K562 (cell line): ENCODE data around the gene SRCAP. TPM values are rescaled to one million over a fixed set of nuclear protein-coding genes. Genes with fewer than 3 reads are reported as not detected.

Experiments
- ATAC-seq: fragments of 200-7000 bp; cut with Tn5 transposase; 3 replicates; pipeline ENCODE4 v1.9.1; 2020; ENCODE audit warnings: moderate library complexity
- BruUV-seq: library from RNA; stranded (reverse); fragments of 400-500 nt; replicated peaks from 2 replicates; lab custom pipeline; 2021; lab: Mats Ljungman, UMichigan
- CTCF ChIA-PET: fragments of 300-600 bp; formaldehyde crosslinking; extraction: SDS; loops from one replicate; lab custom pipeline; 2021; ENCODE audit warnings: low intra/inter-chr PET ratio; lab: Yijun Ruan, JAX
- POLR2A ChIA-PET: fragments of 300-600, 350-650 bp; sonication (Branson Sonifier 250); formaldehyde crosslinking; extraction: SDS; loops from one replicate; lab custom pipeline; 2021; ENCODE audit warnings: antibody characterized with exemption, inconsistent platforms; lab: Yijun Ruan, JAX
- DNase-seq, 4 experiments: peaks; one replicate each; pipeline versions ENCODE4 v3.0.0 to v3.0.0-alpha.2; 2011 to 2018; ENCODE audit warnings: low spot score in 3 of 4, mixed read lengths in 3 of 4; ENCODE audit errors: extremely low read depth in 1 of 4
- FAIRE-seq: peaks from 2 replicates; lab custom pipeline; 2011; peaks lifted over from hg19 to GRCh38; lab: Jason Lieb, UNC
- H2AFZ ChIP-seq: 2 replicates; pipeline ENCODE4 v1.6.0; 2011; ENCODE audit warnings: low read depth, low read length, control low read depth, inconsistent platforms
- H3K27ac ChIP-seq: fragments of 200-600 bp; 3 replicates; pipeline ENCODE4 v1.8.0; 2011; ENCODE audit warnings: low read depth, mild to moderate bottlenecking, control low read depth, inconsistent platforms, low read length, moderate library complexity, mixed read lengths; ENCODE audit errors: extremely low read depth
- H3K27me3 ChIP-seq, 2 experiments: fragments of 300-600 bp in 1 of 2; 2 replicates in 1 of 2; 3 replicates in 1 of 2; pipeline versions ENCODE4 v1.6.0 to v1.8.0; 2011; ENCODE audit warnings: inconsistent platforms in 2 of 2, low read length in 2 of 2, mild to moderate bottlenecking in 1 of 2, mixed read lengths in 1 of 2, moderate library complexity in 1 of 2; ENCODE audit not compliant: control insufficient read depth in 2 of 2, insufficient read depth in 2 of 2
- H3K36me3 ChIP-seq: fragments of 300-600 bp; 3 replicates; pipeline ENCODE4 v1.8.0; 2011; ENCODE audit warnings: mild to moderate bottlenecking, low read length, inconsistent platforms; ENCODE audit not compliant: control insufficient read depth, insufficient read depth
- H3K4me1 ChIP-seq, 2 experiments: fragments of 200-600 bp in 1 of 2; replicated peaks in 1 of 2; 2 replicates in 1 of 2; 3 replicates in 1 of 2; pipeline versions ENCODE4 v1.5.1 to v1.8.0; 2011; ENCODE audit warnings: inconsistent platforms in 2 of 2, low read length in 2 of 2, mild to moderate bottlenecking in 1 of 2, mixed read lengths in 1 of 2, moderate library complexity in 1 of 2; ENCODE audit not compliant: control insufficient read depth in 2 of 2, insufficient read depth in 2 of 2
- H3K4me2 ChIP-seq: 2 replicates; pipeline ENCODE4 v1.6.1; 2011; ENCODE audit warnings: low read length, control low read depth, inconsistent platforms, mixed read lengths; ENCODE audit not compliant: insufficient read depth
- H3K4me3 ChIP-seq: fragments of 200-600 bp; sonication (generic), shearing (Covaris generic); 2 replicates; pipeline ENCODE4 v1.5.1; 2016; ENCODE audit warnings: control low read depth, inconsistent platforms
- H3K79me2 ChIP-seq: fragments of 200-600 bp; 3 replicates; pipeline ENCODE4 v1.8.0; 2011; ENCODE audit warnings: low read length, inconsistent platforms; ENCODE audit not compliant: control insufficient read depth, insufficient read depth
- H3K9ac ChIP-seq, 2 experiments: 2 replicates each; pipeline versions ENCODE4 v1.6.0 to v1.6.1; 2011; ENCODE audit warnings: low read depth in 2 of 2, low read length in 2 of 2, control low read depth in 1 of 2, inconsistent platforms in 1 of 2, mild to moderate bottlenecking in 1 of 2, mixed read lengths in 1 of 2; ENCODE audit not compliant: insufficient read depth in 1 of 2
- H3K9me1 ChIP-seq: one replicate; pipeline ENCODE4 v1.6.0; 2011; ENCODE audit warnings: inconsistent platforms, mild to moderate bottlenecking, low read length, moderate library complexity; ENCODE audit not compliant: control insufficient read depth, insufficient read depth
- H3K9me3 ChIP-seq: replicated peaks from 2 replicates; pipeline ENCODE4 v1.5.1; 2011; ENCODE audit warnings: low read depth, low read length, inconsistent platforms; ENCODE audit not compliant: control insufficient read depth, insufficient read depth
- H4K20me1 ChIP-seq: replicated peaks from 2 replicates; pipeline ENCODE4 v1.6.1; 2011; ENCODE audit warnings: low read length, inconsistent platforms, mixed read lengths; ENCODE audit not compliant: control insufficient read depth, insufficient read depth
- CCAR2 ChIP-seq: fragments of 200-400 bp; formaldehyde crosslinking; IDR thresholded peaks from 2 replicates; pipeline ENCODE4 v1.6.1; 2017; ENCODE audit warnings: mild to moderate bottlenecking, low read depth, low read length
- DNMT1 ChIP-seq: fragments of 450-650 bp; IDR thresholded peaks from 2 replicates; pipeline ENCODE4 v1.6.1; 2016; ENCODE audit warnings: antibody characterized with exemption, mild to moderate bottlenecking
- NELFE ChIP-seq: IDR thresholded peaks from 2 replicates; pipeline ENCODE4 v1.6.1; 2011; ENCODE audit warnings: mild to moderate bottlenecking; ENCODE audit not compliant: insufficient read depth, insufficient read length
- RB1 ChIP-seq: fragments of 450-650 bp; IDR thresholded peaks from 2 replicates; pipeline ENCODE4 v1.6.1; 2017; ENCODE audit warnings: low read depth, mild to moderate bottlenecking
- SIN3B ChIP-seq: fragments of 450-650 bp; IDR thresholded peaks from 2 replicates; pipeline ENCODE4 v1.6.1; 2017; ENCODE audit warnings: low read depth, mild to moderate bottlenecking, moderate library complexity
- ZNF347 ChIP-seq: fragments of 450-650 bp; formaldehyde crosslinking; IDR thresholded peaks from 2 replicates; pipeline ENCODE4 v1.4.0; 2020; ENCODE audit warnings: low read depth, mild to moderate bottlenecking, moderate library complexity
- WGBS: fragments of 100-300 bp; shearing (Covaris generic); methylation state at CpG from one replicate; pipeline ENCODE4 v1.1.6; 2016; ENCODE audit warnings: low coverage, mixed read lengths; ENCODE audit not compliant: insufficient coverage; ENCODE audit errors: missing lambda C conversion rate; 5-methylcytosine and 5-hydroxymethylcytosine counted together
- in situ Hi-C: fragments of 300-500 bp; cut with MboI; formaldehyde crosslinking; loops from 4 replicates; pipeline ENCODE4 v1.15.0; 2018; ENCODE audit warnings: inconsistent platforms, mixed read lengths
- intact Hi-C: fragments of 100-400 bp; cut with micrococcal nuclease; formaldehyde crosslinking; loops from 2 replicates; pipeline ENCODE4 v1.14.2; 2022
- polyA plus RNA-seq, 8 experiments: library from polyadenylated mRNA; depleted of rRNA in 4 of 8; stranded (reverse) in 5 of 8; unstranded in 3 of 8; fragments of >200 nt; fragmentation: Nextera tagmentation in 2 of 8; fragmentation: Illumina TruSeq in 1 of 8; extraction: Ambion mirVana in 2 of 8; extraction: Trizol in 1 of 8; gene quantifications; 2 replicates each; pipeline versions ENCODE4 v1.2.1 to v1.2.3, GENCODE V29; 2011 to 2014; ENCODE audit warnings: inconsistent platforms in 1 of 8, missing spikeins in 1 of 8
- total RNA-seq, 7 experiments: library from RNA; depleted of rRNA in 6 of 7; stranded (reverse); fragments of >200 nt in 6 of 7; fragmentation: Illumina TruSeq in 2 of 7; extraction: Trizol in 2 of 7; gene quantifications; 2 replicates each; pipeline versions ENCODE4 v1.2.1 to v1.2.3, GENCODE V29; 2011 to 2021; ENCODE audit warnings: low replicate concordance in 1 of 7
- TF ChIP-seq, protein P1 (sequence below): fragments of 450-650 bp; IDR thresholded peaks from 2 replicates; pipeline ENCODE4 v1.7.1; 2018; ENCODE audit warnings: mild to moderate bottlenecking, low read depth; ENCODE audit not compliant: partially characterized antibody
- TF ChIP-seq, protein P2 (sequence below): fragments of 250-450 bp; sonication (Bioruptor Pico); IDR thresholded peaks from 2 replicates; pipeline ENCODE4 v1.4.0; 2020; ENCODE audit warnings: mild to moderate bottlenecking, moderate library complexity

The SRCAP gene
- total and polyA plus RNA-seq, 9 of the 15 experiments (the other 6 are each of a cell fraction or from before 2014, with no cell fraction given): 0.21 to 62.6 (median 5.8) TPM

DNA sequence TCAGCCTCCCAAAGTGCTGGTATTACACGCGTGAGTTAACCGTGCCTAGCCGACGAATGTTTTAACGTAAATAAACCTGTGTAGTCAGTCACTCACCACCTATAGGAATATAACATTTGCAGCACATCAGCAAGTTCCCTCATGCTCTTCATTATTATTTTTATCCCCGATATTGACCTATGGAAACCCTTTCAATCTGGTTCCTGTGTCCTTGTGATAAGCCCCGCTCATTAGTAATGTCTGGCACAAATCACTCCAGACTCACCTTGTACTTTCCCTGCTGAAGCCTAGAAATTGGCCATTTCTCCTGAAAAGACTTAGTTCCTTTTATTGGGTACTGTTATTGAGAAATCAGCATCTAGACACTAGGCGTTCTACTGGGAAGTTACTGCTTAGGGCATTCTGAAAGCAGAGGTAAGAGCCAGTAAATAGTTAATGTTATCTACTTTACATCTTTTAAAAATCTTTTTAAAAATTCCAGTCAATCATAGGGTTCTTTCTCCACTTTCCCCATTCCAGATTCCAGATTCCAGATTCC lies 47.7 kb downstream of the SRCAP start:
- DNase-seq (no peak), FAIRE-seq (peak; percentile 48), ATAC-seq (no peak)
- no TSS peak for BruUV-seq
- Histone ChIP-seq H3K4me2 (no peak overlapping the region), H3K79me2 (peaks cover 27% of the 10 kb centered on the region), H4K20me1 (no peaks in the 10 kb centered on the region), H2AFZ (no peak overlapping the region), H3K36me3 (peaks cover 58% of the 10 kb centered on the region), H3K4me1 (peaks cover 8 to 17% of the 10 kb centered on the region in 2 experiments; a peak in 4 of 5 replicates), H3K27ac (no peak overlapping the region), H3K9ac (no peak overlapping the region), H3K27me3 (no peaks in the 10 kb centered on the region), H3K9me3 (no peaks in the 10 kb centered on the region), H3K4me3 (no peak overlapping the region), H3K9me1 (no peaks in the 10 kb centered on the region)
- intact Hi-C loops (no loop called here), in situ Hi-C loops (no loop called here)
- TF ChIP-seq, protein P1, sequence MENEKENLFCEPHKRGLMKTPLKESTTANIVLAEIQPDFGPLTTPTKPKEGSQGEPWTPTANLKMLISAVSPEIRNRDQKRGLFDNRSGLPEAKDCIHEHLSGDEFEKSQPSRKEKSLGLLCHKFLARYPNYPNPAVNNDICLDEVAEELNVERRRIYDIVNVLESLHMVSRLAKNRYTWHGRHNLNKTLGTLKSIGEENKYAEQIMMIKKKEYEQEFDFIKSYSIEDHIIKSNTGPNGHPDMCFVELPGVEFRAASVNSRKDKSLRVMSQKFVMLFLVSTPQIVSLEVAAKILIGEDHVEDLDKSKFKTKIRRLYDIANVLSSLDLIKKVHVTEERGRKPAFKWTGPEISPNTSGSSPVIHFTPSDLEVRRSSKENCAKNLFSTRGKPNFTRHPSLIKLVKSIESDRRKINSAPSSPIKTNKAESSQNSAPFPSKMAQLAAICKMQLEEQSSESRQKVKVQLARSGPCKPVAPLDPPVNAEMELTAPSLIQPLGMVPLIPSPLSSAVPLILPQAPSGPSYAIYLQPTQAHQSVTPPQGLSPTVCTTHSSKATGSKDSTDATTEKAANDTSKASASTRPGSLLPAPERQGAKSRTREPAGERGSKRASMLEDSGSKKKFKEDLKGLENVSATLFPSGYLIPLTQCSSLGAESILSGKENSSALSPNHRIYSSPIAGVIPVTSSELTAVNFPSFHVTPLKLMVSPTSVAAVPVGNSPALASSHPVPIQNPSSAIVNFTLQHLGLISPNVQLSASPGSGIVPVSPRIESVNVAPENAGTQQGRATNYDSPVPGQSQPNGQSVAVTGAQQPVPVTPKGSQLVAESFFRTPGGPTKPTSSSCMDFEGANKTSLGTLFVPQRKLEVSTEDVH: no peak
- no peak for TF ChIP-seq DNMT1
- TF ChIP-seq RB1: no peak
- TF ChIP-seq SIN3B: no peak
- TF ChIP-seq ZNF347: no peak
- no peak for TF ChIP-seq NELFE
- TF ChIP-seq, protein P2, sequence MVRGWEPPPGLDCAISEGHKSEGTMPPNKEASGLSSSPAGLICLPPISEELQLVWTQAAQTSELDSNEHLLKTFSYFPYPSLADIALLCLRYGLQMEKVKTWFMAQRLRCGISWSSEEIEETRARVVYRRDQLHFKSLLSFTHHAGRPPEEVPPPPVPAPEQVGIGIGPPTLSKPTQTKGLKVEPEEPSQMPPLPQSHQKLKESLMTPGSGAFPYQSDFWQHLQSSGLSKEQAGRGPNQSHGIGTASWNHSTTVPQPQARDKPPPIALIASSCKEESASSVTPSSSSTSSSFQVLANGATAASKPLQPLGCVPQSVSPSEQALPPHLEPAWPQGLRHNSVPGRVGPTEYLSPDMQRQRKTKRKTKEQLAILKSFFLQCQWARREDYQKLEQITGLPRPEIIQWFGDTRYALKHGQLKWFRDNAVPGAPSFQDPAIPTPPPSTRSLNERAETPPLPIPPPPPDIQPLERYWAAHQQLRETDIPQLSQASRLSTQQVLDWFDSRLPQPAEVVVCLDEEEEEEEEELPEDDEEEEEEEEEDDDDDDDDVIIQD (CRISPR knock-in tag): no peak
- no peak for TF ChIP-seq CCAR2
- 85% methylated on average over 9 of the region's 9 CpGs for WGBS
- ChIA-PET CTCF (no interaction called here), POLR2A (interaction anchor here (1.4 to 2.3 kb wide), 7 partner anchors 13 to 149 kb away, joined by 5 to 24 read pairs (median 10); no protein-coding TSS in a partner anchor)
